C4-2B (cell line): ENCODE results near the gene POU6F2.

ENCODE experiments used
- H3K27ac ChIP-seq: fragments of 450-650 bp; 2 replicates; pipeline ENCODE4 v1.5.1; 2017
- CTCF ChIP-seq: fragments of 450-650 bp; conservative IDR thresholded peaks from 2 replicates; pipeline ENCODE4 v1.5.1; 2017; ENCODE audit warnings: mild to moderate bottlenecking
- ZFX ChIP-seq: fragments of 450-650 bp; IDR thresholded peaks from 2 replicates; pipeline ENCODE4 v1.6.1; 2017

Gene POU6F2

GRCh38 chr7:39094731-39095130, 117.0 kb downstream of the POU6F2 start:
- TF ChIP-seq CTCF, result no peak
- H3K27ac ChIP-seq, result no peak overlapping the region

GRCh38 chr7:39095875-39096619, 118.3 kb downstream of the POU6F2 start:
- TF ChIP-seq CTCF, result no peak
- no peak for TF ChIP-seq ZFX

GRCh38 chr7:39098506-39098905, 120.8 kb downstream of the POU6F2 start:
- TF ChIP-seq ZFX (no peak), CTCF (no peak)

More at GRCh38 chr7:39095875-39096619, 118.3 kb downstream of the POU6F2 start:
- no peak overlapping the region for H3K27ac ChIP-seq

GRCh38 chr7:39099146-39099545, 121.4 kb downstream of the POU6F2 start:
- TF ChIP-seq CTCF (no peak), ZFX (no peak)
- H3K27ac ChIP-seq, result no peak overlapping the region

More at GRCh38 chr7:39098506-39098905, 120.8 kb downstream of the POU6F2 start:
- H3K27ac ChIP-seq, result no peak overlapping the region

GRCh38 chr7:39100270-39100669, 122.6 kb downstream of the POU6F2 start:
- H3K27ac ChIP-seq, result no peak overlapping the region
- TF ChIP-seq ZFX (no peak), CTCF (no peak)

- TF ChIP-seq ZFX (no peak), CTCF (no peak)
These were observed 124.5 kb downstream of the POU6F2 start for GRCh38 chr7:39102234-39102633.

GRCh38 chr7:39105720-39106119, 128.0 kb downstream of the POU6F2 start:
- TF ChIP-seq ZFX, result no peak
- no peak for TF ChIP-seq CTCF
- H3K27ac ChIP-seq, result no peak overlapping the region

More at GRCh38 chr7:39102234-39102633, 124.5 kb downstream of the POU6F2 start:
- H3K27ac ChIP-seq, result no peak overlapping the region
